ENCODE results near the gene AMZ2.
A peak's percentile ranks its signal among the peaks of the same experiment; 100 is the strongest.
"Not testable (repeated sequence)": the region's sequence is repeated elsewhere in the genome, so short reads cannot be mapped to it uniquely, and the experiment has no call there.

The AMZ2 gene

DNA sequence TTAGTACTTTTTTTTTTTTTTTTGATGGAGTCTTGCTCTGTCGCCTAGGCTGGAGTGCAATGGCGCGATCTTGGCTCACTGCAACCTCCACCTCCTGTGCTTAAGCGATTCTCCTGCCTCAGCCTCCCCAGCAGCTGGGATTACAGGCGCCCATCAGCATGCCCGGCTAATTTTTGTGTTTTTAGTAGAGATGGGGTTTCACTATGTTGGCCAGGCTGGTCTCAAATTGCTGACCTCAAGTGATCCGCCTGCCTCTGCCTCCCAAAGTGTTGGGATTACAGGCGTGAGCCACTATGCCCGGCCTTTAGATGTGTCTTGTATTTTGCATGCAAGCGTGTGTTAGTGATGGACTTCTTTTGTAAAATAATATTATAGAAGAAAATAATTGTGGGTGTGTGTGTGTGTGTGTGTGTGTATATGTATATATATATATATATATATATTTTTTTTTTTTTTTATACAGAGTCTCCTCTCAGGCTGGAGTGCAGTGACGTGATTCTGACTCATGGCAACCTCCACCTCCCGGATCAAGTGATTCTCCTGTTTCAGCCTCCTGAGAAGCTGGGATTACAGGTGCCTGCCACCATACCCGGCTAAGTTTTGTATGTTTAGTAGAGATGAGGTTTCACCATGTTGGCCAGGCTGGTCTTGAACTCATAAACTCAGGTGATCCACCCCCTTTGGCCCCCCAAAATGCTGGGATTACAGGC is 38.5 kb upstream of the AMZ2 start:
- DNase-seq; H3K9me3 Mint-ChIP-seq; ATAC-seq (replicated peaks); H3K27me3 Mint-ChIP-seq; H3K27ac Mint-ChIP-seq: not testable (repeated sequence)
- Mint-ChIP-seq H3K4me3 (peak overlapping the region in 1 of 2 donors; percentile 19), H3K36me3 (peaks cover 35 to 59% of the 10 kb centered on the region in 2 donors), H3K4me1 (peaks cover 34 to 58% of the 10 kb centered on the region in 2 donors)

- ATAC-seq (replicated peaks) (no peak), DNase-seq (no peak)
- H3K9me3 Mint-ChIP-seq = no peaks in the 10 kb centered on the region
- H3K27ac Mint-ChIP-seq = peak overlapping the region; percentile 39
- peaks cover 34 to 67% of the 10 kb centered on the region in 2 donors for H3K4me1 Mint-ChIP-seq
- no peaks in the 10 kb centered on the region for H3K27me3 Mint-ChIP-seq
- no peak overlapping the region for H3K4me3 Mint-ChIP-seq
- peaks cover 39 to 69% of the 10 kb centered on the region in 2 donors for H3K36me3 Mint-ChIP-seq
These were observed 37.1 kb upstream of the AMZ2 start for GRCh38 chr17:68210570-68211315.

- not testable (repeated sequence) for H3K9me3 Mint-ChIP-seq, DNase-seq, H3K27me3 Mint-ChIP-seq
- peak overlapping the region; percentile 79 for H3K27ac Mint-ChIP-seq
- H3K4me1 Mint-ChIP-seq = peaks cover 31 to 68% of the 10 kb centered on the region in 2 donors
- H3K4me3 Mint-ChIP-seq = peak overlapping the region; percentile 63 to 65
- ATAC-seq (replicated peaks) = peak; percentile 86 to 89
- H3K36me3 Mint-ChIP-seq = peaks cover 41 to 56% of the 10 kb centered on the region in 2 donors
These were observed 34.1 kb upstream of the AMZ2 start for GRCh38 chr17:68213428-68214411.

DNA sequence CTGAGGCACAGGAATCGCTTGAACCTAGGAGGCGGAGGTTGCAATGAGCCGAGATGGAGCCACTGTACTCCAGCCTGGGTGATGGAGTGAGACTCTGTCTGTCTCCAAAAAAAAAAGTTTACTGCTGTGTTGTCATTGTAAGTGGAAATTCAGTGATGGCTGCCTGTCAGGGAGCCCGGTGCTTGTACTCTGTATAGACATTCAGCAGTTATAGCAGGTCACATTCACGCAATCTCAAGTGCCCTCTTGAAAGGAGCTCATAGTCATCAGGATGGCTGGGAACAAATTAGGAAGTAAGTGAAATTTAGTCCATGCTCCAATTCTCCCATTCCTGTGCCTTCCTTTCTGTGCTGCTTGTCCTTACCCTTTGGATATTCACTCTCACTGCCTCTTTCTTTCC is 32.4 kb upstream of the AMZ2 start:
- not testable (repeated sequence) for H3K27me3 Mint-ChIP-seq; ATAC-seq (replicated peaks); H3K4me3 Mint-ChIP-seq; DNase-seq; H3K9me3 Mint-ChIP-seq
- H3K27ac Mint-ChIP-seq = peak overlapping the region; percentile 9
- H3K36me3 Mint-ChIP-seq = peaks cover 38 to 59% of the 10 kb centered on the region in 2 donors
- peaks cover 29 to 61% of the 10 kb centered on the region in 2 donors for H3K4me1 Mint-ChIP-seq

DNA sequence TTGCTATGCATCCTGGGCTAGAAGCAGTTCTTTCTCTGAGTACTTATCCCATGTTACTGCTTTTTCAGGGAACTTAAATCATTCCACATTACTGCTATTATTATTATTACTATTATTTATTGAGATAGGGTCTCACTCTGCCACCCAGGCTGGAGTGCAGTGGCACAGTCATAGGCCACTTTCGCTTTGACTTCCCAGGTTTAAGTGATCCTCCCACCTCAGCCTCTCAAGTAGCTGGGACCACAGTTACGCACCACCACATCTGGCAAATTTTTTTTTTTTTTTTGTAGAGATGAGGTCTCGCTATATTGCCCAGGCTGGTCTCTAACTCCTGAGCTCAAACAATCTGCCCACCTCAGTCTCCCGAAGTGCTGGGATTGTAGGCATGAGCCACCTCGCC is 28.4 kb upstream of the AMZ2 start:
- not testable (repeated sequence) for H3K27ac Mint-ChIP-seq, H3K4me3 Mint-ChIP-seq, H3K27me3 Mint-ChIP-seq, H3K9me3 Mint-ChIP-seq, DNase-seq
- peaks cover 34 to 52% of the 10 kb centered on the region in 2 donors for H3K36me3 Mint-ChIP-seq
- ATAC-seq (replicated peaks) = peak; percentile 45 to 69
- H3K4me1 Mint-ChIP-seq = peaks cover 18 to 55% of the 10 kb centered on the region in 2 donors

DNA sequence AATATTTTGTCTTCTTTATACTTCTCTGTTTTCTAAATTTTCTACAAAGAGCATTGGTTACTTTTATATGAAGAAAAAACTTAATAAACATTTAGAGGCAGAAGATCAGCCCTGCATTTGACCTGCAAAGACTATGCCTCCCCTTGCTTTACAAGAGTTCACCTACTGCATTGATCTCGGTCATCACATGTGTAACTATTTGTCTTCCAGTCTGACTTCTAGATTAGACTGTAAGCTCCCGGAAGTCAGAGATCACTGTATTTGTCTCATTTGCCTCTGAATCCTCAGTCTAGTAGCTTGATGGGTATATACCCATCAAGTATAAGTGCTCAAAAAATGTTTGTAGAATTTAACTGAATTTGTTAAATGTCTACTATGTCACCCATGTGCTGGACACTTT is 27.7 kb upstream of the AMZ2 start:
- not testable (repeated sequence) for H3K27ac Mint-ChIP-seq; DNase-seq; H3K9me3 Mint-ChIP-seq; H3K4me3 Mint-ChIP-seq; H3K27me3 Mint-ChIP-seq; ATAC-seq (replicated peaks)
- Mint-ChIP-seq H3K4me1 (peaks cover 23 to 56% of the 10 kb centered on the region in 2 donors), H3K36me3 (peaks cover 36 to 55% of the 10 kb centered on the region in 2 donors)

GRCh38 chr17:68220786-68221185 is 27.1 kb upstream of the AMZ2 start:
- H3K27me3 Mint-ChIP-seq; ATAC-seq (replicated peaks); DNase-seq; H3K27ac Mint-ChIP-seq; H3K9me3 Mint-ChIP-seq; H3K4me3 Mint-ChIP-seq: not testable (repeated sequence)
- H3K4me1 Mint-ChIP-seq = peaks cover 24 to 56% of the 10 kb centered on the region in 2 donors
- H3K36me3 Mint-ChIP-seq = peaks cover 36 to 51% of the 10 kb centered on the region in 2 donors

DNA sequence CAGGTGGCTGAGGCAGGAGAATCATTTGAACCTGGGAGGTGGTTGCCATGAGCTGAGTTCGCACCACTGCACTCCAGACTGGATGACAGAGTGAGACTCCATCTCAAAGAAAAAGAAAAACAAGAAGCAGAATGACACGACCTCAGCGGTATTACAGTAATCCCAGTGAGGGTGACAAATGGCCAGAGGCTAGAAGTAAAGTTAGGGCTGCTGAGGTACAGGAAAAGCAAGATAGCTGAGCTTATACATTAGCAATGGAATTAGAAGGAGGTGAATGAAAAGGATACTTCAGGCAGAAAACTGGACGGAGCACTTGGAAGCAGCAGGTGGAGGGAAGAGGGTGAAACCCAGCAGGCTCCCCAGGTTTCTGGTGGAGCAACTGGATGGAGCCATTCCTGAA is 26.1 kb upstream of the AMZ2 start:
- peaks cover 0 to 4% of the 10 kb centered on the region in 2 donors for H3K9me3 Mint-ChIP-seq
- H3K27me3 Mint-ChIP-seq = no peaks in the 10 kb centered on the region
- peak overlapping the region in 1 of 2 donors; percentile 22 for H3K4me3 Mint-ChIP-seq
- peaks cover 29 to 66% of the 10 kb centered on the region in 2 donors for H3K4me1 Mint-ChIP-seq
- H3K27ac Mint-ChIP-seq = peak overlapping the region; percentile 84
- DNase-seq (no peak), ATAC-seq (replicated peaks) (no peak)
- H3K36me3 Mint-ChIP-seq = peaks cover 30 to 61% of the 10 kb centered on the region in 2 donors

DNA sequence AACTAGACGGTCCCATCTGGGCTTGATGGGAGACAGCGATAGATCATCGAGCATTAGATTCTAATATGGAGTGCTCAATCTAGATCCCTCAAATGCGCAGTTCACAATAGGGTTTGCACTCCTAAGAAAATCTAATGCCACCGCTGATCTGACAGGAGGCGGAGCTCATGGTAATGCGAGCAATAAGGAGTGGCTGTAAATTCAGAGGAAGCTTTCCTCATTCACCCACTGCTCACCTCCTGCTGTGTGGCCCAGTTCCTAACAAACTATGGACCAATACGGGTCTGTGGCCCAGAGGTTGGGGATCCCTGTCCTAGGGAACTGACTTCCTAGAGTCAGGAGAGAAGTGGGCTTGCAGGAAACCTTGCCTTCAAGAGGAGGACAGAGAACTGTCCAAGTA is 25.2 kb upstream of the AMZ2 start:
- H3K4me3 Mint-ChIP-seq = no peak overlapping the region
- ATAC-seq (replicated peaks) (no peak), DNase-seq (no peak)
- H3K36me3 Mint-ChIP-seq = peaks cover 36 to 66% of the 10 kb centered on the region in 2 donors
- H3K27ac Mint-ChIP-seq = peak overlapping the region; percentile 22
- peaks cover 34 to 74% of the 10 kb centered on the region in 2 donors for H3K4me1 Mint-ChIP-seq
- peaks cover 0 to 4% of the 10 kb centered on the region in 2 donors for H3K9me3 Mint-ChIP-seq
- no peaks in the 10 kb centered on the region for H3K27me3 Mint-ChIP-seq

GRCh38 chr17:68225055-68225454 is 22.8 kb upstream of the AMZ2 start:
- peak; percentile 85 to 91 for ATAC-seq (replicated peaks)
- not testable (repeated sequence) for DNase-seq, H3K27me3 Mint-ChIP-seq, H3K9me3 Mint-ChIP-seq
- peak overlapping the region; percentile 95 for H3K27ac Mint-ChIP-seq
- peaks cover 47 to 83% of the 10 kb centered on the region in 2 donors for H3K4me1 Mint-ChIP-seq
- peaks cover 41 to 63% of the 10 kb centered on the region in 2 donors for H3K36me3 Mint-ChIP-seq
- peak overlapping the region; percentile 47 to 60 for H3K4me3 Mint-ChIP-seq

DNA sequence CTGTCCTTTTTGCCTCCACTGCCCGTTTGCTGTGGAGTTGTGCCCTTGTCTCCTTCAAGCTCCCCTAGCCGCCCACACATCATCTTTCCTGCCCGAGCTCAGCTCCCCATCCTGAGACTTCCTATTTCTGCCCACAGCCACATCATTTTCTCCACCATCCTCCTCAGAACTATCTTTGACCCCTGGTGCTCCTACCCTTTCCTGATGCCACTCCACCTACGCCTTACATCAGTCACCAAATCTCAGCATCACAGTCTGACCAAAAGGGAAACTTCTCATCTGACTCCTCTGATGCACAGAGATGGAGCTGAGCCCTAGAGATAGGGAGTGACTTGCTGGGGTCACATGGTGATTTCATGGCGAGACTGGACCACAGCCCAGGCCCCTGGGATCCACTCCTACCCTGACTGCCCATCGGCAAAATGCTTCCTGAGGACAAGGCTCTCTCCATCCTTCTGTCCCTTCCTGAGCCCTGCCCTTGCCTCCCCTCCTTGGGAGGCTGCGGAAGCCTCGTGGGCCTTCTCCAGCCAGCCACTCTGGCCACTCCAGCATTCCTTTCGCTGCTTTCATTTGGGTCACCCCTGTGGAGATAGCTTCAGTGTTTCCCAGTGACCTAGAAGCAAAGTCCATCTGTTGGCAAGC is 19.7 kb upstream of the AMZ2 start:
- H3K27me3 Mint-ChIP-seq, DNase-seq, H3K9me3 Mint-ChIP-seq: not testable (repeated sequence)
- ATAC-seq (replicated peaks) = peak; percentile 60 to 73
- H3K4me3 Mint-ChIP-seq = peak overlapping the region; percentile 2 to 30
- peaks cover 36 to 65% of the 10 kb centered on the region in 2 donors for H3K36me3 Mint-ChIP-seq
- peak overlapping the region; percentile 44 for H3K27ac Mint-ChIP-seq
- peaks cover 39 to 95% of the 10 kb centered on the region in 2 donors for H3K4me1 Mint-ChIP-seq

DNA sequence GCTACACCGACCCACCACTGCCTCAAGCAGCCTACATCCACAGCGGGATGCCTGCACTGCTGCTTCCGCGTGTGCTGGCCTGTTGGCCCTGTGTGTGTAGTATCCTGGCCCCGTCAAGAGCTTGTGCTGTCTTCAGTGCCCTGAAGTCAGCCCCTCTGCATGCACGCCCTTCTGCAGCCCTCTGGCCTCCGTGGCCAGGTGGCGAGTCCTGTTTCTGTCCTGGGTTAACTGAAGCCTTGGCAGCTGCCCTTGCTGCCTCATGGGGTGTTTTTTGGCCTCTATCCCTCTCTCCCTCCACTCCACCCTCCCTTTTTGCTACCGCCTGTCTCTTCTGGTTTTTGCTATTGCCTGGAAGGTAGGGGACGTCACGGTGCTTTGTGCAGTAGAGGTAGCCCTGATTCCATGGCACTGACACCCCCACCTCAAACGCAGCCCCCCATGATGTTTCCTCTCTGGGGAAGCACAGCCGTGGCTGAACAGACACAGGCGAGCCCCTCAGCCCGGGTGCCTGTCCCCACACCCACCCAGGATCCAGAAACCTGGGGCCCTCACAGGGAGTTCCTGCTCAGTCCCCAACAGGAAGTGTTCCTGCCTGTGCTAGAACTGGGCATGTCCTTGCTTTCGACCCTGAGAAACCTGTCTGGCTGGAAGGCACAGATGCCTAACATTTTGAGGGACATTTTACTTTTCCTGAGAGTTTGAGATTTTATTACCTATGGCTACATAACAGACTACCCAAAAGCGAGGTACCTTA is 18.8 kb upstream of the AMZ2 start:
- Mint-ChIP-seq H3K27me3 (no peaks in the 10 kb centered on the region), H3K4me3 (no peak overlapping the region), H3K4me1 (peaks cover 39 to 91% of the 10 kb centered on the region in 2 donors), H3K27ac (peak overlapping the region; percentile 44), H3K36me3 (peaks cover 39 to 66% of the 10 kb centered on the region in 2 donors), H3K9me3 (peaks cover 0 to 2% of the 10 kb centered on the region in 2 donors)
- ATAC-seq (replicated peaks) (no peak), DNase-seq (no peak)

DNA sequence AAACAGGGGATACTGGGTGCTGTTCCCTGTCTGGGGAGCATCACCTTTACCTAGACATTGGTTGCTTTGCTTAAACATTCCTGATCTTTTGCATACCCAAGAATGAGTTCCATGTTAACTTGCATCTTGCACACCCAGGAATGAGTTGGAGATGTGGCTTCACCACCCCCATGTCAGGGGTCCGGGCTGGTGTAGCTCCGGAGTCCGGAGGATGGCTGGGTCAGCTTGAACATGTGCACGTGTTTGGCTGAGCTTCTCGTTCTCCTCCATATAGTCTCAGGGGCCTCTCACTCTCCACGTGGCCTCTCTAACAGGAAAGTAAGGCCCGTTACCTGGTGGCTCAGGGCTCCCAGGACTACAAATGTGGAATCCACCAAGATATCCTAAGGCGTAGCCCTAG is 18.2 kb upstream of the AMZ2 start:
- DNase-seq (no peak), ATAC-seq (replicated peaks) (no peak)
- no peaks in the 10 kb centered on the region for H3K27me3 Mint-ChIP-seq
- peaks cover 0 to 2% of the 10 kb centered on the region in 2 donors for H3K9me3 Mint-ChIP-seq
- peaks cover 40 to 89% of the 10 kb centered on the region in 2 donors for H3K4me1 Mint-ChIP-seq
- peak overlapping the region; percentile 44 for H3K27ac Mint-ChIP-seq
- peaks cover 39 to 66% of the 10 kb centered on the region in 2 donors for H3K36me3 Mint-ChIP-seq
- H3K4me3 Mint-ChIP-seq = no peak overlapping the region

All from stimulated activated naive B cell treated with anti-CD40 and anti-IgM and Interleukin-4, amounts not matched to agents 10 μg/mL and 1 μg/mL and 100 μg/mL, for 72 hours (primary cell).